GM12878 (cell line): Measurements from ENCODE around the gene SDK2.

Experiments used
- CTCF ChIP-seq, 3 experiments: IDR thresholded peaks in 2 of 3; conservative IDR thresholded peaks in 1 of 3; 2 replicates each; pipeline ENCODE4 v1.5.1; 2011; ENCODE audit warnings: low read depth in 3 of 3, low read length in 3 of 3, mild to moderate bottlenecking in 3 of 3, control low read depth in 2 of 3, moderate library complexity in 2 of 3, inconsistent platforms in 1 of 3, mixed read lengths in 1 of 3; ENCODE audit not compliant: control insufficient read depth in 2 of 3, insufficient read depth in 1 of 3; ENCODE audit errors: extremely low read depth in 1 of 3
- EP300 ChIP-seq, 2 experiments: fragments of 150-350 bp in 1 of 2; IDR thresholded peaks; 2 replicates each; pipeline ENCODE4 v1.6.1; 2011 to 2012; ENCODE audit warnings: low read depth in 2 of 2, low read length in 2 of 2, borderline replicate concordance in 1 of 2, improper control_type of control experiment in 1 of 2, inconsistent platforms in 1 of 2; ENCODE audit not compliant: control insufficient read depth in 1 of 2
- JUNB ChIP-seq: IDR thresholded peaks from 2 replicates; pipeline ENCODE4 v1.6.1; 2016; ENCODE audit warnings: antibody characterized with exemption, mild to moderate bottlenecking
- POLR2AphosphoS5 ChIP-seq: IDR thresholded peaks from 2 replicates; pipeline ENCODE4 v1.6.1; 2011; ENCODE audit warnings: mild to moderate bottlenecking, low read length, inconsistent platforms
- RBBP5 ChIP-seq: fragments of 200-600 bp; sonication (generic); conservative IDR thresholded peaks from 2 replicates; pipeline ENCODE4 v1.6.1; 2016
- RCOR1 ChIP-seq: conservative IDR thresholded peaks from 2 replicates; pipeline ENCODE4 v1.6.1; 2012; ENCODE audit warnings: low read depth, low read length, improper control_type of control experiment
- USF2 ChIP-seq: IDR thresholded peaks from 2 replicates; pipeline ENCODE4 v1.6.1; 2011; ENCODE audit warnings: low read depth, low read length, improper control_type of control experiment, borderline replicate concordance

- TF ChIP-seq RCOR1, result no peak
- TF ChIP-seq POLR2AphosphoS5, result no peak
- no peak for TF ChIP-seq JUNB
- no peak for TF ChIP-seq CTCF (IDR thresholded peaks at IDR 0.05 in 2 of 3, conservative IDR thresholded peaks at IDR 0.05 in 1 of 3; ENCODE audit: control insufficient read depth in 2 of 3, extremely low read depth in 1 of 3, insufficient read depth in 1 of 3, low read depth in 3 of 3, low read length in 3 of 3)
- TF ChIP-seq USF2, result no peak
- TF ChIP-seq EP300 (IDR thresholded peaks at IDR 0.05; ENCODE audit: borderline replicate concordance in 1 of 2, control insufficient read depth in 1 of 2, low read depth in 2 of 2, low read length in 2 of 2), result no peak
- no peak for TF ChIP-seq RBBP5
Observed at GRCh38 chr17:73554498-73554897, 89.7 kb downstream of the SDK2 start.
